Uterus (tissue), 4 donors: ENCODE measurements around the gene CDK9. TPM values are rescaled to one million over a fixed set of nuclear protein-coding genes. Genes with fewer than 3 reads are reported as not detected.
A peak's percentile ranks its signal among the peaks of the same experiment; 100 is the strongest.

Experiments used
- DNase-seq, 2 donors: peaks; one replicate each; pipeline ENCODE4 v3.0.0-alpha.2; 2019 to 2020
- H3K27ac ChIP-seq, 2 donors: fragments of 200-600 bp; sonication (generic); 1 replicate in 1 of 2; 2 replicates in 1 of 2; pipeline ENCODE4 v1.5.1; 2016 to 2018
- H3K27me3 ChIP-seq, 2 donors: fragments of 200-600 bp; sonication (generic); one replicate each; pipeline ENCODE4 v1.5.1; 2018 to 2019; ENCODE audit warnings: control low read depth in 1 of 2
- H3K36me3 ChIP-seq, 2 donors: fragments of 200-600 bp; sonication (generic); one replicate each; pipeline ENCODE4 v1.5.1; 2019; ENCODE audit warnings: control low read depth in 1 of 2
- H3K4me1 ChIP-seq, 2 donors: fragments of 200-600 bp; sonication (generic); one replicate each; pipeline ENCODE4 v1.5.1; 2018 to 2019; ENCODE audit warnings: control low read depth in 1 of 2
- H3K4me3 ChIP-seq, 2 donors: fragments of 200-600 bp; sonication (generic); 1 replicate in 1 of 2; 2 replicates in 1 of 2; pipeline ENCODE4 v1.5.1; 2018 to 2019; ENCODE audit warnings: mild to moderate bottlenecking in 1 of 2
- H3K9me3 ChIP-seq, 2 donors: fragments of 200-600 bp; sonication (generic); one replicate each; pipeline ENCODE4 v1.5.1; 2019; ENCODE audit warnings: control low read depth in 1 of 2
- POLR2A ChIP-seq, 2 donors: fragments of 450-650 bp; IDR thresholded peaks; one replicate each; pipeline ENCODE4 v1.6.1; 2016; ENCODE audit warnings: antibody characterized with exemption in 2 of 2, mild to moderate bottlenecking in 1 of 2, moderate library complexity in 1 of 2
- intact Hi-C: fragments of 100-400 bp; cut with DNase I; formaldehyde crosslinking; loops from one replicate; pipeline ENCODE4 v1.15.1; 2023; ENCODE audit warnings: low total_unique reads
- total RNA-seq, 4 donors: library from RNA; depleted of rRNA in 3 of 4; stranded (reverse); fragments of >200 nt in 3 of 4; gene quantifications; one replicate each; pipeline versions ENCODE4 v1.1.0 to v1.2.4, GENCODE V29; 2014 to 2023
- TF ChIP-seq, protein P1 (sequence below), 4 experiments: fragments of 200-600 bp in 2 of 4; fragments of 450-650 bp in 2 of 4; sonication (generic) in 2 of 4; IDR thresholded peaks; one replicate each; pipeline ENCODE4 v1.5.1; 2016 to 2019; ENCODE audit warnings: antibody characterized with exemption in 4 of 4, mild to moderate bottlenecking in 2 of 4, moderate library complexity in 1 of 4
- donor health status: DM: yes; HTN: yes; CAD: no.

CDK9 gene
- total RNA-seq, 4 donors from 2014 or later, result 30.0 to 175 (median 77.4) TPM

DNA sequence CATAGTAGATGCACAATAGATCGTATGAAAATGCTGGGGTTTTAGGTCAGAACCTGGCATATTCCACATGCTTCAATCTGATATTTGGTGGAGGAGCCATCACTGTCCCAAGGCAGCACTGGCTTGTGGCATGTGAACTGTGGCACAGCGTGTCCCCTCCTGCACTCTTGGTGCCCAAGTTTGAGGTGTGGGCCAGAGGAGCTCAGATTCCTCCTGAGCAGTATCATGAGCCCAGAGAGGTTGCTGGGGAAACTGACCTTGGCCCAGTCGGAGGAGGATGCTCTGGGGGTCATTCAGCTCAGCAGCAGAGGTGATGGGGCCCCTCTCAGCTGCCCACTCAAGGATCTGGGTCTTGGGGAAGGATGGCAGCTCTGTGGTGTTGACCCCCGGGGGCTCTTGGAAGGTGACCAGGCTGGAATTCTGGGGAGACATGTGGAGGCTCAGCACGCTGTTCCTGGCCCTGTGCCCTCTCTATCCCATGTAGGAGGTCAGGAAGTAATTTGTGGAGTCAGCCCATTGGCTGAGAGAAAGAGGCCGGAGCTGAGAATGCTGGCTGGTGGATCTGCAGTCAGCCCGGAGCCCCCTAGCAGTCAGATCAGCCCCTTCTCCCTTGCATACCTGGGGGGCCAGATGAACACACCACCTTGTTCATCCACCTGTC lies 40.5 kb downstream of the CDK9 start:
- Histone ChIP-seq H3K9me3 (no peaks in the 10 kb centered on the region), H3K27me3 (no peaks in the 10 kb centered on the region), H3K4me1 (peaks cover 16 to 17% of the 10 kb centered on the region in 2 donors), H3K4me3 (no peak overlapping the region), H3K36me3 (no peaks in the 10 kb centered on the region), H3K27ac (peak overlapping the region; percentile 88 to 96)
- intact Hi-C loops, result no loop called here
- no peak for TF ChIP-seq POLR2A (IDR thresholded peaks at IDR 0.05)
- TF ChIP-seq, protein P1, sequence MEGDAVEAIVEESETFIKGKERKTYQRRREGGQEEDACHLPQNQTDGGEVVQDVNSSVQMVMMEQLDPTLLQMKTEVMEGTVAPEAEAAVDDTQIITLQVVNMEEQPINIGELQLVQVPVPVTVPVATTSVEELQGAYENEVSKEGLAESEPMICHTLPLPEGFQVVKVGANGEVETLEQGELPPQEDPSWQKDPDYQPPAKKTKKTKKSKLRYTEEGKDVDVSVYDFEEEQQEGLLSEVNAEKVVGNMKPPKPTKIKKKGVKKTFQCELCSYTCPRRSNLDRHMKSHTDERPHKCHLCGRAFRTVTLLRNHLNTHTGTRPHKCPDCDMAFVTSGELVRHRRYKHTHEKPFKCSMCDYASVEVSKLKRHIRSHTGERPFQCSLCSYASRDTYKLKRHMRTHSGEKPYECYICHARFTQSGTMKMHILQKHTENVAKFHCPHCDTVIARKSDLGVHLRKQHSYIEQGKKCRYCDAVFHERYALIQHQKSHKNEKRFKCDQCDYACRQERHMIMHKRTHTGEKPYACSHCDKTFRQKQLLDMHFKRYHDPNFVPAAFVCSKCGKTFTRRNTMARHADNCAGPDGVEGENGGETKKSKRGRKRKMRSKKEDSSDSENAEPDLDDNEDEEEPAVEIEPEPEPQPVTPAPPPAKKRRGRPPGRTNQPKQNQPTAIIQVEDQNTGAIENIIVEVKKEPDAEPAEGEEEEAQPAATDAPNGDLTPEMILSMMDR (IDR thresholded peaks at IDR 0.05), result no peak
- DNase-seq, result no peak

DNA sequence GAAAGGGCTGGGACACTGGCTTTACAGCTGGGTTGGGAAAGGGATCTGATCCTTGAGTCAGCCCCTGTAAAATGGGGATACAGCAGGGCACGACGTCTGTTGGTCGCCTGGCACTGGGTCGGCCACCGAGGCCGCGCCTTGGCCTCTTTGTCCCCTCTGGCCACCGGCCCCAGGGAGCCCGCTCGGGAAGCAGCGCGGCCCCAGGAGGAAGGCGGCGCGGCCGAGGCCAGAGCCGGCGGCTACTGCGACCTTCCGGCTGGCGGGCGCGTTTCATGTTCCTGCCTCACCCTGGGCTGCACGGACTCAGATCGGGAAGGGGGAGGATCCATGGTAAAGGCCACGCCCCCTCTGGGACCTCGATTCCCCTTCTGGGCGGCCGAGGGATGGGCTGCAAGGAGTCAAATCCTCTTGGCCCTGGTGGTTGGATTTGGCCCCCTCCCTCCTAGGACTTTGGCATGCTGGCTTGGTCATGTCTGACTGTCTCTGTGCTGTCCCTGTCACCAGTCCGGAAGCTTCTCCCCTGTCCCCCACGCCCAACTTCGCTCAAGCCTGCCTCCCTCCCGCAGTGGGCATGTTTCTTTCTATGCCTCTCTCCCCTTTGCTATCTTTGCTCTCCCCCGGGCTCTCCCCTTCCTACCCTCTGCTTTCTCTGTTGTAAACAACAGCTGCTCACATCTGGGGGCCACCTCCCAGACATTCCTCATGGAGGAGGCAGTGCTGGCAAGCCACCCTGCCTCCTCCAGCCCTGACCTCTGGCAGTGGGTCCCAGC lies 42.6 kb downstream of the CDK9 start:
- no peaks in the 10 kb centered on the region for H3K36me3 ChIP-seq
- H3K27ac ChIP-seq, result peak overlapping the region; percentile 88 to 96
- TF ChIP-seq, protein P1 (IDR thresholded peaks at IDR 0.05), result peak in 1 of 4 experiments; percentile 30
- peak; percentile 79 to 87 for TF ChIP-seq POLR2A (IDR thresholded peaks at IDR 0.05)
- intact Hi-C loops, result no loop called here
- no peaks in the 10 kb centered on the region for H3K9me3 ChIP-seq
- peaks cover 16 to 17% of the 10 kb centered on the region in 2 donors for H3K4me1 ChIP-seq
- peak overlapping the region; percentile 18 to 27 for H3K4me3 ChIP-seq
- peak; percentile 92 to 94 for DNase-seq
- H3K27me3 ChIP-seq, result no peaks in the 10 kb centered on the region

DNA sequence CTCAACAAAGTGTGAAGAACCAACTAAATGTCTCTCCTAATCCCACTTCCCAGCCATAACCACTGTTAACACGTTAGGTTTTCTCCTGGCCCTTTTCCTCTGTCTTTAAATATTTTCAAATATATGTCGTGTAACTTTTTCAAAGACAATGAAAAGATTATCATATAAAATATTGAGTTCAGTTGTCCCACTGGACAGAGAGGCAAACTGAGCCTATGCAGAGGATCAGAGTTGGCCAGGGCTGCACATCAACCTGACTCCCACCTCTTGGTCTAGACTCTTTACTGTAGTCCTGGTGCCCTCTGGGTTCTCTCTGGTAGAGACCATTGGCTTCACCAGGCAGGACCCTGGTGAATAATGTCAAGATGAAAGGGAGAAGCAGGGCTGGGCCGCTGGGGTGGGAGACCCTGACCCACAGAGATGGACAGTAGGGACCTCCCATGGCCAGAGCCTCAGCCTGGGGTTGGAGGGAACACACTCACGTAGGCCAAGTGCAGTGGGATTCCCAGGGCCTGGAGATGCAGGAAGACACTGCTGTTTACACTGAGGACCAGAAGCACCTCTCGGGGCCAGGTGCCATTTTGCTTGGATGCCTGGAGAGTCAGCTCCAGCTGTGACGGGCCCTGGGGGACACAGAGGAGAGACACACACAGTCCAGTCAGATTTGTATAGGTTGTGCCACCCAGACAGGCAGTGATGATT lies 43.5 kb downstream of the CDK9 start:
- Histone ChIP-seq H3K4me1 (peaks cover 21 to 23% of the 10 kb centered on the region in 2 donors), H3K9me3 (no peaks in the 10 kb centered on the region), H3K4me3 (no peak overlapping the region), H3K27ac (peak overlapping the region; percentile 88 to 96), H3K36me3 (no peaks in the 10 kb centered on the region), H3K27me3 (no peaks in the 10 kb centered on the region)
- no peak for DNase-seq
- intact Hi-C loops, result no loop called here
- TF ChIP-seq, protein P1 (IDR thresholded peaks at IDR 0.05), result no peak
- TF ChIP-seq POLR2A (IDR thresholded peaks at IDR 0.05), result no peak

DNA sequence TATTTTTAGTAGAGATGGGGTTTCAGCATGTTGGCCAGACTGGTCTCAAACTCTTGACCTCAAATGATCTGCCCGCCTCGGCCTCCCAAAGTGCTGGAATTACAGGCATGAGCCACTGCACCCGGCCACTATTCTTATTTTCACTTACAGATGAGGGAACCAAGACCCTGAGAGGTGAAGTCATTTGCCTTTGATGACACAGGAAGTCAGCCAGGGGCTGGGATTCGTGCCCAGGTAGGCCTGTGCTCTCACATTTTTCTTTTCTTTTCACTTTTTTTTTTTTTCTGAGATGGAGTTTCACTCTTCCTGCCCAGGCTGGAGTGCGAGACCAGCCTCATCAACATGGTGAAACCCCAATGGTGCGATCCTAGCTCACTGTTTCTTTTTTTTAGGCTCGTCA lies 46.4 kb downstream of the CDK9 start:
- H3K4me3 ChIP-seq, result no peak overlapping the region
- H3K27ac ChIP-seq, result peak overlapping the region; percentile 86 to 96
- TF ChIP-seq, protein P1 (IDR thresholded peaks at IDR 0.05), result no peak
- TF ChIP-seq POLR2A (IDR thresholded peaks at IDR 0.05), result no peak
- no peaks in the 10 kb centered on the region for H3K36me3 ChIP-seq
- no peaks in the 10 kb centered on the region for H3K9me3 ChIP-seq
- DNase-seq, result no peak
- intact Hi-C loops, result no loop called here
- no peaks in the 10 kb centered on the region for H3K27me3 ChIP-seq
- peaks cover 17 to 42% of the 10 kb centered on the region in 2 donors for H3K4me1 ChIP-seq
